OCI-LY7 (cell line): ENCODE measurements around the gene SPOCK1. TPM values are rescaled to one million over a fixed set of nuclear protein-coding genes. Genes with fewer than 3 reads are reported as not detected.

Experiments
- BruUV-seq: library from RNA; stranded (reverse); fragments of 400-500 nt; replicated peaks from 2 replicates; lab custom pipeline; 2021; lab: Mats Ljungman, UMichigan
- CTCF ChIA-PET: fragments of 300-600 bp; sonication (Branson Sonifier 250); formaldehyde crosslinking; loops from one replicate; lab custom pipeline; 2022; ENCODE audit warnings: antibody characterized with exemption; ENCODE audit not compliant: unreplicated experiment; lab: Charles Lee
- POLR2A ChIA-PET: fragments of 300-600 bp; sonication (Branson Sonifier 250); formaldehyde crosslinking; loops from one replicate; lab custom pipeline; 2022; ENCODE audit warnings: antibody characterized with exemption; lab: Charles Lee
- DNase-seq: peaks from one replicate; pipeline ENCODE4 v3.0.0-alpha.2; 2015; ENCODE audit warnings: low spot score
- H2AFZ ChIP-seq: fragments of 200-600 bp; sonication (generic), shearing (Covaris generic); 2 replicates; pipeline ENCODE4 v1.6.1; 2014; ENCODE audit warnings: mild to moderate bottlenecking, antibody characterized with exemption, low read length, moderate library complexity
- H3K27ac ChIP-seq: fragments of 200-600 bp; sonication (generic); 2 replicates; pipeline ENCODE4 v1.5.1; 2014; ENCODE audit warnings: mixed run types, low read depth, mild to moderate bottlenecking, moderate library complexity, low read length, inconsistent platforms; ENCODE audit not compliant: poor library complexity, severe bottlenecking
- H3K36me3 ChIP-seq: fragments of 200-600 bp; sonication (generic); 2 replicates; pipeline ENCODE4 v1.6.1; 2014; ENCODE audit warnings: mild to moderate bottlenecking, antibody characterized with exemption, low read length, moderate library complexity, mixed read lengths; ENCODE audit not compliant: insufficient read depth
- H3K4me1 ChIP-seq: fragments of 200-600 bp; sonication (generic); 2 replicates; pipeline ENCODE4 v1.5.1; 2014; ENCODE audit warnings: mild to moderate bottlenecking, low read length; ENCODE audit not compliant: insufficient read depth, poor library complexity, severe bottlenecking
- H3K4me2 ChIP-seq: fragments of 200-600 bp; sonication (generic); 2 replicates; pipeline ENCODE4 v1.6.1; 2014; ENCODE audit warnings: mild to moderate bottlenecking, low read length
- H3K4me3 ChIP-seq: fragments of 200-600 bp; sonication (generic); 2 replicates; pipeline ENCODE4 v1.5.1; 2014; ENCODE audit warnings: mild to moderate bottlenecking, low read depth, low read length; ENCODE audit not compliant: poor library complexity, severe bottlenecking
- H3K79me2 ChIP-seq: fragments of 200-600 bp; sonication (generic); 2 replicates; pipeline ENCODE4 v1.6.1; 2016; ENCODE audit warnings: low read depth, mild to moderate bottlenecking, low read length, moderate library complexity, mixed read lengths; ENCODE audit not compliant: insufficient read depth
- H3K9me2 ChIP-seq: fragments of 200-600 bp; sonication (generic); 2 replicates; pipeline ENCODE4 v1.6.1; 2016; ENCODE audit warnings: mild to moderate bottlenecking, low read length, mixed read lengths; ENCODE audit not compliant: insufficient read depth
- H3K9me3 ChIP-seq: fragments of 200-600 bp; sonication (generic); 2 replicates; pipeline ENCODE4 v1.6.1; 2014; ENCODE audit warnings: mild to moderate bottlenecking, mixed run types, low read length, mixed read lengths
- H4K20me1 ChIP-seq: fragments of 200-600 bp; sonication (generic); 2 replicates; pipeline ENCODE4 v1.6.1; 2014; ENCODE audit warnings: mild to moderate bottlenecking, antibody characterized with exemption, low read length, moderate library complexity, mixed read lengths; ENCODE audit not compliant: insufficient read depth
- EZH2phosphoT487 ChIP-seq: fragments of 200-600 bp; sonication (generic); IDR thresholded peaks from 2 replicates; pipeline ENCODE4 v1.6.1; 2018; ENCODE audit warnings: low read depth, borderline replicate concordance, mild to moderate bottlenecking, mixed run types, antibody characterized with exemption, low read length, moderate library complexity, mixed read lengths
- intact Hi-C: fragments of 100-400 bp; cut with micrococcal nuclease; formaldehyde crosslinking; loops from one replicate; pipeline ENCODE4 v1.10.0; 2022; ENCODE audit not compliant: unreplicated experiment
- total RNA-seq, 2 experiments: library from RNA; depleted of rRNA in 1 of 2; stranded (reverse); fragments of >200 nt in 1 of 2; shearing (Covaris generic) in 1 of 2; gene quantifications; 2 replicates each; pipeline ENCODE4 v1.2.3, GENCODE V29; 2014 to 2022
- TF ChIP-seq, protein P1 (sequence below): fragments of 200-600 bp; sonication (generic); conservative IDR thresholded peaks from 2 replicates; pipeline ENCODE4 v1.5.1; 2014; ENCODE audit warnings: mild to moderate bottlenecking, antibody characterized with exemption, low read length, moderate library complexity, mixed read lengths

Gene SPOCK1
- total RNA-seq, 2 experiments from 2014 or later, result 0.29 to 1.5 TPM

DNA sequence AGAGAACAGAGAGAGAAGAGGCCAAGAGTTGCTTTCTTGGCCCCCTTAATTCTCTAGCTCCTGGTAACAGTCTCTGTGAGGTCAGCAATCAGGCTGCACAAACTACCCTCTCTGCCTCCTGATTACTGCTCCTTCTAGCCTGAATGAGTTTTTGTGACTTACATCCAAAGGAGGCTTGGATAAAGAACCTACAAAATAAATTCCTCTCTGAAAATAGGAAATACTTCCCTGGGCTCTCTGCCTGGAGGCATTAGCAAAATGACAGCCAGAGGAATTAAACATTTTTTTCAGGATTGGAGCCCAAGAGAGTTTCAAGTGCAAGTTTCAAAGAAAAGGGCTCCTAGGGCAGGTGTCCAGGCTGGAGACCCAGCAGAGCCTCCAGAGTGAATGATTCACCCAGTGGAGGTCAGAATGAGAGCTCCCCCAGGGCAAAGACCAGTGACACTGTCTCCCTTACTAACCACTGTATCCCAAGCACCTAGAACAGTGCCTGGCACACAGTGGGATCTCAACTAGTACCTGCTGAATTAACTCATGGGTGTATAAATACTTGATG is 162.5 kb downstream of the SPOCK1 start:
- H3K79me2 ChIP-seq, result no peaks in the 10 kb centered on the region
- H3K4me3 ChIP-seq, result no peak overlapping the region
- no peak overlapping the region for H3K27ac ChIP-seq
- H3K4me2 ChIP-seq, result no peak overlapping the region
- no peaks in the 10 kb centered on the region for H3K4me1 ChIP-seq
- no peak overlapping the region for H2AFZ ChIP-seq
- intact Hi-C loops, result no loop called here
- no peaks in the 10 kb centered on the region for H3K9me3 ChIP-seq
- no TSS peak for BruUV-seq
- no peaks in the 10 kb centered on the region for H3K36me3 ChIP-seq
- DNase-seq, result no peak
- H4K20me1 ChIP-seq, result no peaks in the 10 kb centered on the region
- H3K9me2 ChIP-seq, result no peaks in the 10 kb centered on the region
- ChIA-PET CTCF (interaction anchor here (0.6 kb wide), 1 partner anchor 272 kb away, joined by 3 read pairs; no protein-coding TSS in a partner anchor), POLR2A (interaction anchor here (0.5 to 1.1 kb wide), 2 partner anchors 10 to 340 kb away, joined by 3 to 4 read pairs; no protein-coding TSS in a partner anchor)
- TF ChIP-seq, protein P1, sequence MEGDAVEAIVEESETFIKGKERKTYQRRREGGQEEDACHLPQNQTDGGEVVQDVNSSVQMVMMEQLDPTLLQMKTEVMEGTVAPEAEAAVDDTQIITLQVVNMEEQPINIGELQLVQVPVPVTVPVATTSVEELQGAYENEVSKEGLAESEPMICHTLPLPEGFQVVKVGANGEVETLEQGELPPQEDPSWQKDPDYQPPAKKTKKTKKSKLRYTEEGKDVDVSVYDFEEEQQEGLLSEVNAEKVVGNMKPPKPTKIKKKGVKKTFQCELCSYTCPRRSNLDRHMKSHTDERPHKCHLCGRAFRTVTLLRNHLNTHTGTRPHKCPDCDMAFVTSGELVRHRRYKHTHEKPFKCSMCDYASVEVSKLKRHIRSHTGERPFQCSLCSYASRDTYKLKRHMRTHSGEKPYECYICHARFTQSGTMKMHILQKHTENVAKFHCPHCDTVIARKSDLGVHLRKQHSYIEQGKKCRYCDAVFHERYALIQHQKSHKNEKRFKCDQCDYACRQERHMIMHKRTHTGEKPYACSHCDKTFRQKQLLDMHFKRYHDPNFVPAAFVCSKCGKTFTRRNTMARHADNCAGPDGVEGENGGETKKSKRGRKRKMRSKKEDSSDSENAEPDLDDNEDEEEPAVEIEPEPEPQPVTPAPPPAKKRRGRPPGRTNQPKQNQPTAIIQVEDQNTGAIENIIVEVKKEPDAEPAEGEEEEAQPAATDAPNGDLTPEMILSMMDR, result no peak
- no peak for TF ChIP-seq EZH2phosphoT487

DNA sequence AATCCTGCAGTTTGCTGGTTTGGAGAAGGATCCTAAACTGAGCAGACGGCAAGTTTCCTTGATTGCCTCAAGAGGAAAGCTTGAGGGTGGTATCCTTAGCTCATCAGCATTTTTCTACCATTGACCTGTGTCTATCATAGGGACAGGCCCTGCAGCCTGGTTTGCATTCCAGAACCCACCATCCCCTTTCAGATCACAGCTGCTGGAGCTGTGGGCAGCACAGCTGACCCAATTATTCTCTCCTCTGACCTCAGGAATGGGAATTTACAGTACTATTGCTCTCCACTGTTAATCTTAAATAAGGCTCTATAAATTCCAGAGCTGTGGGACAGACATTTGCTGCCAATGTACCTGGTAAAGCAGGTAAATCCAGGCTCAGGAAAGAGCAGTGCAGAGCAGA is 163.0 kb downstream of the SPOCK1 start:
- H3K9me3 ChIP-seq, result no peaks in the 10 kb centered on the region
- no peaks in the 10 kb centered on the region for H4K20me1 ChIP-seq
- ChIA-PET POLR2A (no interaction called here), CTCF (interaction anchor here (0.6 kb wide), 1 partner anchor 272 kb away, joined by 3 read pairs; no protein-coding TSS in a partner anchor)
- no peaks in the 10 kb centered on the region for H3K79me2 ChIP-seq
- H2AFZ ChIP-seq, result no peak overlapping the region
- BruUV-seq, result no TSS peak
- intact Hi-C loops, result no loop called here
- no peaks in the 10 kb centered on the region for H3K36me3 ChIP-seq
- no peaks in the 10 kb centered on the region for H3K9me2 ChIP-seq
- H3K4me2 ChIP-seq, result no peak overlapping the region
- no peak overlapping the region for H3K27ac ChIP-seq
- no peak for TF ChIP-seq EZH2phosphoT487
- TF ChIP-seq, protein P1, result no peak
- no peaks in the 10 kb centered on the region for H3K4me1 ChIP-seq
- no peak overlapping the region for H3K4me3 ChIP-seq
- no peak for DNase-seq

DNA sequence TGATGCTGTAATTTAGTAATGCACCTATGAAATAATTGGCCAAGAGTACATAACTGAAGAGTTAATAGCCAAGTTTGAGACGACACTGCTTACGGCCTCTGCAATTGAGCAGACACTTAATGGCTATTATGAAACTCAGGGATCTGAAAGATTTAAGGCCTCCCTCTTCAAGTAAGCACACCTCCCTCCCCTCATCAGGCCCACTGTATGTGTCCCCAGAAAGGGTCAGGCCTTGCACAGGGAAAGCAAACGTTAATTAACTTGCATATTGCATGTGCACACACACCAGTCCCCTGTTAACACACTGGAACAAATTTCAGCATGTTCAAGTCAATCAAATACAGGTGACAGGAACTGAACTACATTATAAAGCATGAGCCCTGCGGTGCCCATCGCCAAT is 163.6 kb downstream of the SPOCK1 start:
- Histone ChIP-seq H3K36me3 (no peaks in the 10 kb centered on the region), H4K20me1 (no peaks in the 10 kb centered on the region), H3K9me3 (no peaks in the 10 kb centered on the region), H3K4me2 (no peak overlapping the region), H2AFZ (no peak overlapping the region), H3K27ac (no peak overlapping the region), H3K4me3 (no peak overlapping the region), H3K79me2 (no peaks in the 10 kb centered on the region), H3K9me2 (no peaks in the 10 kb centered on the region), H3K4me1 (no peaks in the 10 kb centered on the region)
- intact Hi-C loops, result no loop called here
- POLR2A ChIA-PET, result no interaction called here
- TF ChIP-seq EZH2phosphoT487, result no peak
- TF ChIP-seq, protein P1, result no peak
- no peak for DNase-seq
- CTCF ChIA-PET, result no interaction called here
- BruUV-seq, result no TSS peak
